GM18907 (cell line): ENCODE measurements around the gene EXOC4.
"Not testable (repeated sequence)": the region's sequence is repeated elsewhere in the genome, so short reads cannot be mapped to it uniquely, and the experiment has no call there.

Experiments
- ATAC-seq: cut with Tn5 transposase; IDR thresholded peaks from one replicate; pipeline ENCODE4 v1.9.1; 2021; ENCODE audit warnings: mild to moderate bottlenecking, moderate library complexity; ENCODE audit not compliant: unreplicated experiment

The EXOC4 gene

DNA sequence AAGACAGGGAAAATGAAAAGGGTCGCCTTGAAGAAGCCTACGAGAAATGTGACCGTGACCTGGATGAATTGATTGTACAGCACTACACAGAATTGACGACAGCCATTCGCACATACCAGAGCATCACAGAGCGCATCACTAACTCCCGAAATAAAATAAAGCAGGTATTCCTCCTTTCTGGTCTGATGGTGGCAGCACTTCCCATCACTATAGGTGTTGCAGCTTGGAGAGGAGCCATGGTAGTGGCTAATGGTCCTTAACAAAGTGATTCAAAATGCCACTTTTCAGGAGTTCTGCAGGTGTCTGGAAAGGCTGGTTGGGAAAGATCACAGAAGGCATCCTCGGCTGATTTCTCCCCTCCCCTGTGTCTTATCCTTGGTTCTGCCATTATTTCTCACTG, 22.1 kb downstream of the EXOC4 start:
- no peak for ATAC-seq

DNA sequence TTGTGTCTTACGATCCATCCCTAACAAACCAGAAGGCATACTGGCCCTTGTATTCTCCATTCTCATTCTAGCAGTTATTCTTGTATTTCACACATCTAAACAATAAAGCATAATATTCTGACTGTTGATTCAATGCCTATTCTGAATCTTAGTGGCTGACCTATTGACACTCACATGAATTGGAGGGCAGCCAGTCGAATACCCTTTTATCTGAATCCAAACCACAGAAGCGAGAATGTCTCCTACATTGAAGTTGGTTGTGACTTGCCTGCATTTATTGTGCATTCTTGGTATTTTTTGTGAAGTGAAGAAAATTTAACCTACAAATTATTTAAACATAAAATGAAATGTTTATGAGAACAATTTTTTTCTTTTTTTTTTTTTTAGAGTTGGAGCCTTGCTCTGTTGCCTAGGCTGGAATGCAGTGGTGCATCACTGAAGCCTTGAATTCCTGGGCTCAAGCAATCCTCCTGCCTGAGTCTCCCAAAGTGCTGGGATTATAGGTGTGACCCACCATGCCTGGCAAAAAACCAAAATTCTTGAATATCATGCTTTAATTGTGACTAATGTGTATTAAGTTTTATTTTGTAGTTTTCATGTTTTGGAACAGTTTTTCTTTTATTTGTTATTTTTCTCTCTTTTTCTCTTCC, 22.7 kb downstream of the EXOC4 start:
- no peak for ATAC-seq

DNA sequence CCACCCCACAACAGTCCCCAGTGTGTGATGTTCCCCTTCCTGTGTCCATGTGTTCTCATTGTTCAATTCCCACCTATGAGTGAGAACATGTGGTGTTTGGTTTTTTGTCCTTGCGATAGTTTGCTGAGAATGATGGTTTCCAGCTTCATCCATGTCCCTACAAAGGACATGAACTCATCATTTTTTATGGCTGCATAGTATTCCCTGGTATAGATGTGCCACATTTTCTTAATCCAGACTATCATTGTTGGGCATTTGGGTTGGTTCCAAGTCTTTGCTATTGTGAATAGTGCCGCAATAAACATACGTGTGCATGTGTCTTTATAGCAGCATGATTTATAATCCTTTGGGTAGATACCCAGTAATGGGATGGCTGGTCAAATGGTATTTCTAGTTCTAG, 26.1 kb downstream of the EXOC4 start:
- not testable (repeated sequence) for ATAC-seq

GRCh38 chr7:133282094-133282493, 29.2 kb downstream of the EXOC4 start:
- ATAC-seq, result no peak

- ATAC-seq, result no peak
Measured at GRCh38 chr7:133284092-133284491, 31.2 kb downstream of the EXOC4 start.

GRCh38 chr7:133288970-133289369, 36.1 kb downstream of the EXOC4 start:
- no peak for ATAC-seq

GRCh38 chr7:133290041-133290440, 37.2 kb downstream of the EXOC4 start:
- ATAC-seq, result no peak

- no peak for ATAC-seq
Measured at GRCh38 chr7:133290676-133291333, 37.9 kb downstream of the EXOC4 start.

DNA sequence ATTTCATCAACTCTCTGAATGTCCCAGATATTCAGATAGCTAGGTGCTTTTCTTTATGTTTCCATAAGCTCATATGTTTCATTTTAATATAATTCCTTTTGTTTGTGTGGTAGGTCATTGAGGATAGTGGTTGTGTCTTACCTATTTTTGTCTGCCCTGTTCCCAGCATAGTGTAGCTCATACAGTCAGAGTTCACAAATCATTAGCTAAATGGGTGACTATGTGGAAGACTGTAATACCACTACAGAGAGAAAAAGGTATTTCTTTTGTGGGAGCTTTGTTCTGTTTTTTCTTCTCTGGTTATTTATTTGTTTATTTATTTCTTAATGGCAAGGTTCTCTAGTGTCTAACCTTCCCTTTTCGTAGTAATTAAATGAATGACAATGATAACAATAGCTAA, 39.8 kb downstream of the EXOC4 start:
- no peak for ATAC-seq

GRCh38 chr7:133293384-133294160, 40.7 kb downstream of the EXOC4 start:
- no peak for ATAC-seq

GRCh38 chr7:133294234-133294633, 41.4 kb downstream of the EXOC4 start:
- ATAC-seq, result no peak

DNA sequence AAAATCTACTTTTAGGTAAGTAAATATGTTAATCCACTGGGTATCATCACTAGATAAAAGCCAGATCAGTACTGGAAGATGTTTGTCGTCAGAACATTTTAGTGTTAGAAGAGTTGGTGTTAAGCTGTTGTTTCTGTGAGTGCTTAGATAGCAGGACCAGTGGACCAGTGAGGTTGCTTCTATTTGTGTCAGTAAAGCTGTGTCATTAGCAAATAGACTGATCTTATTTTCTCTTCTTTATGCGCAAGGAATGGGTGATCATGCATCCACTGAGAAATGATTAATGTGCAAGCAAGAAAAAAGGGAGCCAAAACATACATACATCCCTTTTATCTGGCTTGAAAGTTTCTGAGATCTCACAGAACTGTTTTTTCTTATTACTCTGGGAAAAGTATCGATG, 42.6 kb downstream of the EXOC4 start:
- no peak for ATAC-seq

GRCh38 chr7:133297093-133297492, 44.2 kb downstream of the EXOC4 start:
- ATAC-seq, result no peak

GRCh38 chr7:133298080-133298479, 45.2 kb downstream of the EXOC4 start:
- ATAC-seq, result no peak

DNA sequence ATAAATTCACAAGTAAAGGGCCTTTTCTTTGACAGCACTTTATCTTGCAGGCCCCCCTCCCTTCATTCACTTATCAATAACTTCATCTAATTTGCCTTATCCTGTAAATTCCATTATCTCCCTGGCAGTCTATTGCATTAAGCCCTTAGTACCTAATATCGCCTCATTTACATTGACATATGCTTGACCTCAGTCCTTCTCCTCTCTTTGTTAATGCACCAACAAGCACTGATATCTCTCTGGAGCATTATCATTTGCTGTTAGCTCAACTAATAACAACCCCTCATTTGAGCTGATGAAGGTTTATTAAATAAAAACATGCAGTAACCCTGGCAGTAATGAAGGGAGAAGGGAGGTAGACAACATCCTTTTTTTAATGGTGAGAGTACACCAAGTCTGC, 46.8 kb downstream of the EXOC4 start:
- no peak for ATAC-seq

DNA sequence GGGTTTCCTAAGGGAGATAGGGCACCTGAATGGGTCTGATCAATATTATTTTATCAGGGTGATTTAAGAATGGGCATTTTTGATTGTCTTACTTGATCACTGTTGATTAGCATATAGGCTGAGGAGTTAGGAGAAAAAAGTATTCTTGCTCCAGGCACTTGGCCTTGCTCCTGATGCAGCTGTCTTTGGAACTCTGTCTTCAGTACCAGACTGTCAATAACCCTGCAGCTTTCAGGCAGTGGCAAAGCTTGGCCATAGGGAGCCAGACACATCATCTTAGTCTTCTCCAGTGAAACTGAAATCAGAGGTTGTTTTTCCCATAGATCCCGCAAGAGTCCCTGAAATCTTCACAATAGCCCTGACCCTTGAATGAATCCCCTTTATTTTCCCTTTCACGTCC, 47.2 kb downstream of the EXOC4 start:
- no peak for ATAC-seq

GRCh38 chr7:133300811-133301210, 47.9 kb downstream of the EXOC4 start:
- no peak for ATAC-seq

GRCh38 chr7:133301444-133301843, 48.6 kb downstream of the EXOC4 start:
- ATAC-seq, result no peak

GRCh38 chr7:133303372-133303771, 50.5 kb downstream of the EXOC4 start:
- ATAC-seq, result no peak

DNA sequence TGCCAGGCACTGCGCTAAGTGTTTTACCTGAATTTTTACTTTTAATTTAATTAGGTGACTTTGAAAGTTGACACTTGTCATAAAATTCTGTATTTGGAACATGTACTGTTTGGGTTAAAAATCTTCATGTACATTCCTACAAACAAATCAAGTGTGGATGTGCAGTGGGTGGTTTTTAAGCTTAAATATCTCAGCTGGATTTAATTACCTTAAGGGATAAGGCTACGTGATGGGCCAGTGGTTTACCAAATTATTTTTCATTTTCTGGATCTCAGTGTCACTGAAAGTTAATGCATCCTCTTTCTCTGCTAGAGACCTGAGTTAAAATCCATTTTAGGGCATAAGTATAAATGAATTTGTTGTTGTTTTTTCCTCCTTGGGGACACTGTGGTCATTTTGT, 51.1 kb downstream of the EXOC4 start:
- ATAC-seq, result no peak

GRCh38 chr7:133309333-133309732, 56.5 kb downstream of the EXOC4 start:
- no peak for ATAC-seq

- ATAC-seq, result no peak
Measured at GRCh38 chr7:133310232-133310862, 57.5 kb downstream of the EXOC4 start.
